Measurements from ENCODE around the gene TEKTIP1. TPM values are rescaled to one million over a fixed set of nuclear protein-coding genes. Genes with fewer than 3 reads are reported as not detected.

Gene TEKTIP1
- total RNA-seq, 4 donors from 2014 or later = 2.5 to 5.2 TPM; not detected in 2

DNA sequence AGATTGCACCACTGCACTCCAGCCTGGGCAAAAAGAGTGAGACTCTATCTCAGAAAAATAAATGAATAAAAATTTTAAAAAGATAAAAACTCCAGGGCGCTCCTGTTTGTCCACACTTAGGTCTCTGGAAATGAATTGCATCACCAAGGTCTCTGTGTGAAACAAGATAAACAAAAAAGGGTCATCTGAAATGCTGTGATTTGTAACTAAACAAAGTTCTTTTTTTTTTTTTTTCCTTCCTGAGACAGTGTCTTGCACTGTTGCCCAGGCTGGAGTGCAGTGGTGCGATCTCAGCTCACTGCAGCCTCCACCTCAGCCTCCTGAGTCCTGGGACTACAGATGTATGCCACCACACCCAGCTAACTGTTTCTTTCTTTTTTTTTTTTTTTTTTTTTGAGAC is 21.3 kb upstream of the TEKTIP1 start:
- in situ Hi-C loops (cut with MboI; ENCODE audit: low pct_ligation_motif_present in 1 of 4, low pct_unique_long_range_greater_than_20kb in 1 of 4, low sequenced_read_pairs in 3 of 4) = no loop called here

DNA sequence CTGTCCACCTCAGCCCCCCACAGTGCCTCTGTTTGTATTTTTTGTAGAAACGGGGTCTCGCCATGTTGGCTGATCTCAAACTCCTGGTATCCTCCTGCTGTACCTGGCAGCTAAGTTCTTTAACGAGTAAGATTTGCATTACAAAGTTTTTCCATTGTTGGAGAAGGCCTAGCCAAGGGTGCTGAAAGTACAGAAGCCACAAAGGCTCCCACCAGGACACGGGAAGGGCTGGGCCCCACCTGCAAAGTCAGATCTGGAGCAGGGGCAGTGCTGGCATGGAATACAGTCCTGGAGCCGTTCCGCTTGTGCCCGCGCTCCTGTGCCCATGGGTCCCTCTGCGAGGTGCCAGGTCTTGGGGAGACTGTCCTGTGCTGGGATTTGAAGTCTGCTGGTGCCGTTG is 20.7 kb upstream of the TEKTIP1 start:
- 88% methylated on average over 10 of the region's 10 CpGs; no CpG with 5 or more reads in 1 of the 2 donors for WGBS, 2 donors (ENCODE audit: low coverage in 1 of 2)
- in situ Hi-C loops (cut with MboI; ENCODE audit: low pct_ligation_motif_present in 1 of 4, low pct_unique_long_range_greater_than_20kb in 1 of 4, low sequenced_read_pairs in 3 of 4) (no loop called here), intact Hi-C loops (cut with DNase I; ENCODE audit: low total_unique reads) (no loop called here)
- Histone ChIP-seq H3K4me1 (peaks cover 0 to 23% (median 6%) of the 10 kb centered on the region in 4 donors), H3K27ac (no peak overlapping the region), H3K4me3 (no peak overlapping the region), H3K27me3 (no peaks in the 10 kb centered on the region), H3K36me3 (peaks cover 0 to 2% (median 0%) of the 10 kb centered on the region in 4 donors), H3K9me3 (no peaks in the 10 kb centered on the region)
- TF ChIP-seq EP300 (IDR thresholded peaks at IDR 0.05; ENCODE audit: low read depth) (no peak), POLR2A (IDR thresholded peaks at IDR 0.05) (no peak)
- no peak for DNase-seq

More for the DNA sequence above, 21.3 kb upstream of the TEKTIP1 start:
- TF ChIP-seq, protein P1, sequence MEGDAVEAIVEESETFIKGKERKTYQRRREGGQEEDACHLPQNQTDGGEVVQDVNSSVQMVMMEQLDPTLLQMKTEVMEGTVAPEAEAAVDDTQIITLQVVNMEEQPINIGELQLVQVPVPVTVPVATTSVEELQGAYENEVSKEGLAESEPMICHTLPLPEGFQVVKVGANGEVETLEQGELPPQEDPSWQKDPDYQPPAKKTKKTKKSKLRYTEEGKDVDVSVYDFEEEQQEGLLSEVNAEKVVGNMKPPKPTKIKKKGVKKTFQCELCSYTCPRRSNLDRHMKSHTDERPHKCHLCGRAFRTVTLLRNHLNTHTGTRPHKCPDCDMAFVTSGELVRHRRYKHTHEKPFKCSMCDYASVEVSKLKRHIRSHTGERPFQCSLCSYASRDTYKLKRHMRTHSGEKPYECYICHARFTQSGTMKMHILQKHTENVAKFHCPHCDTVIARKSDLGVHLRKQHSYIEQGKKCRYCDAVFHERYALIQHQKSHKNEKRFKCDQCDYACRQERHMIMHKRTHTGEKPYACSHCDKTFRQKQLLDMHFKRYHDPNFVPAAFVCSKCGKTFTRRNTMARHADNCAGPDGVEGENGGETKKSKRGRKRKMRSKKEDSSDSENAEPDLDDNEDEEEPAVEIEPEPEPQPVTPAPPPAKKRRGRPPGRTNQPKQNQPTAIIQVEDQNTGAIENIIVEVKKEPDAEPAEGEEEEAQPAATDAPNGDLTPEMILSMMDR (IDR thresholded peaks at IDR 0.05) = no peak
- TF ChIP-seq POLR2A (IDR thresholded peaks at IDR 0.05) (no peak), EP300 (IDR thresholded peaks at IDR 0.05; ENCODE audit: low read depth) (no peak), POLR2AphosphoS5 (IDR thresholded peaks at IDR 0.05) (no peak)
- H3K4me1 ChIP-seq = peaks cover 0 to 23% (median 6%) of the 10 kb centered on the region in 4 donors
- DNase-seq = no peak
- 89 to 90% methylated on average over 1 to 2 of the region's 2 CpGs for WGBS, 2 donors (ENCODE audit: low coverage in 1 of 2)
- H3K9me3 ChIP-seq = no peaks in the 10 kb centered on the region
- no peaks in the 10 kb centered on the region for H3K27me3 ChIP-seq
- no peak overlapping the region for H3K4me3 ChIP-seq
- H3K27ac ChIP-seq = no peak overlapping the region
- intact Hi-C loops (cut with DNase I; ENCODE audit: low total_unique reads) = no loop called here
- no peaks in the 10 kb centered on the region for H3K36me3 ChIP-seq

DNA sequence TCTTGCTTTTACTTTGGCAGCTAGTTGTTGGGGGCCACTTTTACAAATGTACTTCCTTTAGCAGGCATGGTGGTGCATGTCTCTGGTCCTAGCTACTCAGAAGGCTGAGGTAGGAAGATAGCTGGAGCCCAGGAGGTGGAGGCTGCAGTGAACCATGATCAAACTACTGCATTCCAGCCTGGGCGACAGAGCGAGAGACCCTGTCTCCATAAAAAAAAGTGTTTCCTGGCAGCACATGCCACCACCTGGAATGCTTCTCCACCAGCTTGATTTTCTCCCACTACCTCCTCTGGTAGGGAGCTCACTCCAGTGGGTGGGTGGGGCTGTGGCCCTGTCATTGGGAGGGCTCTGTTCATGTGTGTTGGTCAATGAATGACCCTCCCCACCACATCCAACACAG is 20.3 kb upstream of the TEKTIP1 start:
- intact Hi-C loops (cut with DNase I; ENCODE audit: low total_unique reads) = no loop called here
- peaks cover 0 to 6% (median 0%) of the 10 kb centered on the region in 4 donors for H3K36me3 ChIP-seq
- H3K9me3 ChIP-seq = no peaks in the 10 kb centered on the region
- TF ChIP-seq POLR2A (IDR thresholded peaks at IDR 0.05) = no peak
- TF ChIP-seq, protein P1 (IDR thresholded peaks at IDR 0.05) = no peak
- no peak for TF ChIP-seq EP300 (IDR thresholded peaks at IDR 0.05; ENCODE audit: low read depth)
- no peak for TF ChIP-seq POLR2AphosphoS5 (IDR thresholded peaks at IDR 0.05)
- no peaks in the 10 kb centered on the region for H3K27me3 ChIP-seq
- no peak for DNase-seq
- no peak overlapping the region for H3K27ac ChIP-seq
- no peak overlapping the region for H3K4me3 ChIP-seq
- H3K4me1 ChIP-seq = peaks cover 0 to 23% (median 6%) of the 10 kb centered on the region in 4 donors
- in situ Hi-C loops (cut with MboI; ENCODE audit: low pct_ligation_motif_present in 1 of 4, low pct_unique_long_range_greater_than_20kb in 1 of 4, low sequenced_read_pairs in 3 of 4) = no loop called here
- WGBS, 2 donors (ENCODE audit: low coverage in 1 of 2) = 83% methylated on average over 2 of the region's 2 CpGs; no CpG with 5 or more reads in 1 of the 2 donors

DNA sequence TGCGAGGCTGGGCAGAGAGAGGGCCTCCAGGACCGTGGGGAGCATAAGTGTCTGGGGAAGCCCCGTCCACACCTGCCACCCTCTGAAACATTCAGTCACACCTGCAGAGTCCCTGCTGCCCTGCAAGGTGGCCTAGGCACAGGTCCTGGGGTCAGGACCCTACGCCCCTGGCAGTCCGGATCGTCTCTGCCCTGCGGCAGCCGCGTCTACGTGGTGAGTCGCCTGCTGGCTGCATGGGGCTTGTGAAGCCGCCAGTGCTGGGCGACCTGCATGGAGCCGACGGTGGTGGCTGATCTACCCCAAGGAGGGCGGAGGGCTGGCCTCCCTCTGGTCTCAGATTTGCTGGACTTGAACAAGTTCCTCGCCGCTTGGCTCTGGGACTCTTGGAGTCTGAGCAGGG is 19.8 kb upstream of the TEKTIP1 start:
- 88% methylated on average over 13 of the region's 18 CpGs; no CpG with 5 or more reads in 1 of the 2 donors for WGBS, 2 donors (ENCODE audit: low coverage in 1 of 2)
- Histone ChIP-seq H3K27me3 (no peaks in the 10 kb centered on the region), H3K4me3 (no peak overlapping the region), H3K9me3 (no peaks in the 10 kb centered on the region), H3K4me1 (peaks cover 0 to 23% (median 6%) of the 10 kb centered on the region in 4 donors), H3K27ac (no peak overlapping the region), H3K36me3 (peaks cover 0 to 10% (median 0%) of the 10 kb centered on the region in 4 donors)
- in situ Hi-C loops (cut with MboI; ENCODE audit: low pct_ligation_motif_present in 1 of 4, low pct_unique_long_range_greater_than_20kb in 1 of 4, low sequenced_read_pairs in 3 of 4) (no loop called here), intact Hi-C loops (cut with DNase I; ENCODE audit: low total_unique reads) (no loop called here)
- TF ChIP-seq POLR2AphosphoS5 (IDR thresholded peaks at IDR 0.05) (no peak), EP300 (IDR thresholded peaks at IDR 0.05; ENCODE audit: low read depth) (no peak), POLR2A (IDR thresholded peaks at IDR 0.05) (no peak)
- TF ChIP-seq, protein P1 (IDR thresholded peaks at IDR 0.05) = no peak
- no peak for DNase-seq
